AG04449 (cell line): ENCODE results near the gene NR6A1.

Source experiments
- CTCF ChIA-PET: fragments of 350-600 bp; formaldehyde crosslinking; extraction: SDS; loops from one replicate; lab custom pipeline; 2021; ENCODE audit warnings: antibody characterized with exemption; lab: Yijun Ruan, JAX
- POLR2A ChIA-PET: fragments of 400-600, 350-600 bp; formaldehyde crosslinking; extraction: SDS; loops from one replicate; lab custom pipeline; 2020; ENCODE audit warnings: antibody characterized with exemption, inconsistent platforms; lab: Yijun Ruan, JAX
- DNase-seq: peaks from one replicate; pipeline ENCODE4 v3.0.0-alpha.2; 2010; ENCODE audit warnings: low read depth, low spot score
- H3K4me3 ChIP-seq: 2 replicates; pipeline ENCODE4 v1.5.1; 2011; ENCODE audit warnings: low read depth, mild to moderate bottlenecking, control low read depth, low read length
- CTCF ChIP-seq: IDR thresholded peaks from one replicate; pipeline ENCODE4 v1.5.1; 2011; ENCODE audit warnings: mild to moderate bottlenecking, moderate library complexity, low read length, control low read depth, inconsistent platforms; ENCODE audit not compliant: insufficient read depth; ENCODE audit errors: missing control alignments

The NR6A1 gene

DNA sequence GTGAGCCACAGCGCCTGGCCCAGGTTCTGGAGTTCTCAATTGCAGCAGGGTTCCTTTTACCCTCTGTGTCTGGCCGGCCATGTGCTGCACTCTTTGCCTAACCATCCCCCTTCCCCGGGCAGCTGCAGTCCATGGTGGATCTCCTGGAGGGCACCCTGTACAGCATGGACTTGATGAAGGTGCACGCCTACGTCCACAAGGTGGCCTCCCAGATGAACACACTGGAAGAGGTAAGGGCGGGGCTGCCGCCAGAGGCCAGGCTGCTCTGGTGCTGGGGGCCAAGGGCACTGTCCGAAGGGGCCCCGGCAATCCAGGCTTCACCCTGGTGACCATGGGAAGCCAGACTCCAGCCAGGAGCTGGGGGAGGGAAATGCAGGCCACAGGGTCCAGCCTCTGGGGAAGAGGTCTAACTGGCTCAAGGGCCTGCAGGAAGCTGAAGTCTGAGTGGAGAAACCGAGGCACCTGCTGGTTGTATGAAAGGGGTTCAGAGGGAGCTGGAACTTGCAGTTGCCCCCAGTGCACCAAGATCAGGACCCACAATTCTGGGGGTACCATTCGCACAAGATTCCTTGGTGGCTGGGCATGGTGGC is 23.9 kb upstream of the NR6A1 start:
- CTCF ChIA-PET: interaction anchor here (1.2 to 10.5 kb wide), 6 partner anchors 8 to 59 kb away, joined by 3 to 138 read pairs (median 9); partner anchors contain the start of genes NR6A1, OLFML2A and WDR38
- POLR2A ChIA-PET: no interaction called here
- DNase-seq: no peak
- H3K4me3 ChIP-seq: no peak overlapping the region
- TF ChIP-seq CTCF: no peak

GRCh38 chr9:124793015-124793541 is 22.0 kb upstream of the NR6A1 start:
- POLR2A ChIA-PET: no interaction called here
- CTCF ChIA-PET: interaction anchor here (0.8 to 10.5 kb wide), 4 partner anchors 14 to 59 kb away, joined by 3 to 138 read pairs (median 6); partner anchors contain the start of genes NR6A1 and OLFML2A
- no peak overlapping the region for H3K4me3 ChIP-seq
- no peak for DNase-seq
- TF ChIP-seq CTCF: no peak

- CTCF ChIA-PET: interaction anchor here (0.8 to 10.5 kb wide), 4 partner anchors 13 to 60 kb away, joined by 3 to 138 read pairs (median 6); partner anchors contain the start of genes NR6A1 and OLFML2A
- no peak for TF ChIP-seq CTCF
- POLR2A ChIA-PET: no interaction called here
- H3K4me3 ChIP-seq: no peak overlapping the region
- DNase-seq: no peak
These were observed 21.3 kb upstream of the NR6A1 start for GRCh38 chr9:124792257-124793014.

- ChIA-PET CTCF (interaction anchor here (0.8 to 2.9 kb wide), 4 partner anchors 13 to 61 kb away, joined by 3 to 22 read pairs (median 4); partner anchors contain the start of gene OLFML2A), POLR2A (no interaction called here)
- TF ChIP-seq CTCF: no peak
- DNase-seq: no peak
- no peak overlapping the region for H3K4me3 ChIP-seq
These were observed 19.8 kb upstream of the NR6A1 start for GRCh38 chr9:124790801-124791505.

GRCh38 chr9:124790301-124790700 is 19.2 kb upstream of the NR6A1 start:
- no peak overlapping the region for H3K4me3 ChIP-seq
- ChIA-PET POLR2A (no interaction called here), CTCF (interaction anchor here (1.2 to 3.3 kb wide), 6 partner anchors 9 to 62 kb away, joined by 4 to 29 read pairs (median 9); partner anchors contain the start of genes NR6A1, OLFML2A and WDR38)
- no peak for DNase-seq
- no peak for TF ChIP-seq CTCF
